WERI-Rb-1 (cell line): ENCODE measurements around the gene ITGAX.

Source experiments
- DNase-seq: peaks from one replicate; pipeline ENCODE4 v3.0.0-alpha.2; 2020
- H3K27ac ChIP-seq: fragments of 250-450 bp; sonication (Bioruptor Pico); 2 replicates; pipeline ENCODE4 v1.5.1; 2020; ENCODE audit warnings: mild to moderate bottlenecking, moderate library complexity
- H3K27me3 ChIP-seq: fragments of 250-450 bp; sonication (Bioruptor Pico); 2 replicates; pipeline ENCODE4 v1.5.1; 2021; ENCODE audit warnings: mild to moderate bottlenecking, low read depth, moderate library complexity; ENCODE audit not compliant: insufficient read depth, severe bottlenecking
- H3K36me3 ChIP-seq: fragments of 250-450 bp; sonication (Bioruptor Pico); 2 replicates; pipeline ENCODE4 v1.5.1; 2020; ENCODE audit warnings: mild to moderate bottlenecking, moderate library complexity
- H3K4me3 ChIP-seq: 2 replicates; pipeline ENCODE4 v1.5.1; 2011; ENCODE audit warnings: low read depth, mild to moderate bottlenecking, control low read depth, low read length
- H3K9me3 ChIP-seq: fragments of 250-450 bp; sonication (Bioruptor Pico); 2 replicates; pipeline ENCODE4 v1.5.1; 2021; ENCODE audit warnings: mild to moderate bottlenecking, moderate library complexity; ENCODE audit not compliant: severe bottlenecking
- TF ChIP-seq, protein P1 (sequence below): IDR thresholded peaks from 2 replicates; pipeline ENCODE4 v1.5.1; 2011; ENCODE audit warnings: low read depth, mild to moderate bottlenecking, control low read depth, inconsistent platforms, low read length

ITGAX gene

DNA sequence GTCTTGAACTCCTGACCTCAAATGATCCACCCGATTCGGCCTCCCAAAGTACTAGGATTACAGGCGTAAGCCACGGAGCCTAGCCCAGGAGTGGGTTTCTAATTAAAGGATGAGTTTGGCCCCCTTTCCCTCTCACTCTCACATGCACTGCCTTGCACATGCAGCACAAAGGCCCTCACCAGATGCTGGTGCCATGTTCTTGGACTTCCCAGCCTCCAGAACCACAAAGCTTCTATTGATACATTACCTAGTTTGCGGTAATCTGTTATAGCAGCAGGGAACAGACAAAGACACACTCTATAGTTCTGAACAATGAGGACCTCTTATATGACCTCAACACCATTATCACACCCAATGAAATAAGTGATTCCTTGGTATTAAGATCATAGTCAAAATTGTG is 20.3 kb downstream of the ITGAX start:
- DNase-seq: no peak
- Histone ChIP-seq H3K27ac (no peak overlapping the region), H3K9me3 (peaks cover 7% of the 10 kb centered on the region), H3K27me3 (peaks cover 48% of the 10 kb centered on the region), H3K4me3 (no peak overlapping the region), H3K36me3 (no peaks in the 10 kb centered on the region)
- TF ChIP-seq, protein P1, sequence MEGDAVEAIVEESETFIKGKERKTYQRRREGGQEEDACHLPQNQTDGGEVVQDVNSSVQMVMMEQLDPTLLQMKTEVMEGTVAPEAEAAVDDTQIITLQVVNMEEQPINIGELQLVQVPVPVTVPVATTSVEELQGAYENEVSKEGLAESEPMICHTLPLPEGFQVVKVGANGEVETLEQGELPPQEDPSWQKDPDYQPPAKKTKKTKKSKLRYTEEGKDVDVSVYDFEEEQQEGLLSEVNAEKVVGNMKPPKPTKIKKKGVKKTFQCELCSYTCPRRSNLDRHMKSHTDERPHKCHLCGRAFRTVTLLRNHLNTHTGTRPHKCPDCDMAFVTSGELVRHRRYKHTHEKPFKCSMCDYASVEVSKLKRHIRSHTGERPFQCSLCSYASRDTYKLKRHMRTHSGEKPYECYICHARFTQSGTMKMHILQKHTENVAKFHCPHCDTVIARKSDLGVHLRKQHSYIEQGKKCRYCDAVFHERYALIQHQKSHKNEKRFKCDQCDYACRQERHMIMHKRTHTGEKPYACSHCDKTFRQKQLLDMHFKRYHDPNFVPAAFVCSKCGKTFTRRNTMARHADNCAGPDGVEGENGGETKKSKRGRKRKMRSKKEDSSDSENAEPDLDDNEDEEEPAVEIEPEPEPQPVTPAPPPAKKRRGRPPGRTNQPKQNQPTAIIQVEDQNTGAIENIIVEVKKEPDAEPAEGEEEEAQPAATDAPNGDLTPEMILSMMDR: no peak

DNA sequence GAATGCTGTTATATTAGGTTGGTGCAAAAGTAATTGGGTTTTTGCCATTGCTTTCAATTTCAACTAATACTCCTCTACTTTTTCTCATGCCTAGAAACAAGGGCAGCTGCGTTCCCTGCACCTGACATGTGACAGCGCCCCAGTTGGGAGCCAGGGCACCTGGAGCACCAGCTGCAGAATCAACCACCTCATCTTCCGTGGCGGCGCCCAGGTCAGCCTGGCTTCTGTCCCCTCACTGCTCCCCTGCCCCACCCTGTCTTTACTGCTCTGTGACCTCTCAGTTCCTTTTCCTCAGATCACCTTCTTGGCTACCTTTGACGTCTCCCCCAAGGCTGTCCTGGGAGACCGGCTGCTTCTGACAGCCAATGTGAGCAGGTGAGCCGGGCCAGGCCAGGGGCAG is 21.7 kb downstream of the ITGAX start:
- Histone ChIP-seq H3K9me3 (peaks cover 7% of the 10 kb centered on the region), H3K27me3 (peaks cover 54% of the 10 kb centered on the region), H3K36me3 (no peaks in the 10 kb centered on the region), H3K4me3 (no peak overlapping the region), H3K27ac (no peak overlapping the region)
- TF ChIP-seq, protein P1: no peak
- DNase-seq: no peak

DNA sequence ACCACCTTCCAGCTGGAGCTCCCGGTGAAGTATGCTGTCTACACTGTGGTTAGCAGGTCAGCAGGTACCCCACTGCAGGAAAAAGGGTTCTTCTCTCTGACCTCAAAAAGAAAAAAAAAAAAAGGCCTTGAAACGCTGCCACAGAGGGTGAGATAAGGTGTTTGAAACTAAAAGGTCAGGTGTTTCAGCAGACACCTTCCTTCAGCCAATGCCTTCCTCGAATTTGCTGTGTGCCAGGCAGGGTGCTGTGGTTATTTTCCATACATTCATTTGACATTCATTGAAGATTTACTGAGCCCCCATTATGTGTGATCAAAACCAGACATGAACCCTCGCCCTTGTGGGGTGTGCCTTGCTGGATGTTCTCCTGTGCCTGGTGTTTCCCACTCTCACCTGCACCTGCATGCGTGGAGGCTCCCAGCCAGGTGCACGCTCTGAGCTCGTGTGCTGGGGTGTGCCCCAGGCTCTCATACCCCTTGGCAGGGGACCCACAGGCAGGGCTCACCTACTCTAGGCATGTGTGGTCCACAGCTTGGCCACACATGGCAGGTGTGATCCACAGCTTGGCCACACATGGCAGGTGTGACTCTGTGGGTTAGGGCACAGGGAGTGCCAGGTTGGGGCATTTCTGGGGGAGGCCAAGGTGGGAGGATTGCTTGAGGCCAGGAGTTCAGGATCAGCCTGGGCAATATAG is 22.4 kb downstream of the ITGAX start:
- Histone ChIP-seq H3K36me3 (no peaks in the 10 kb centered on the region), H3K4me3 (no peak overlapping the region), H3K27ac (no peak overlapping the region), H3K9me3 (peaks cover 7% of the 10 kb centered on the region), H3K27me3 (peaks cover 56% of the 10 kb centered on the region)
- TF ChIP-seq, protein P1: no peak
- DNase-seq: no peak

DNA sequence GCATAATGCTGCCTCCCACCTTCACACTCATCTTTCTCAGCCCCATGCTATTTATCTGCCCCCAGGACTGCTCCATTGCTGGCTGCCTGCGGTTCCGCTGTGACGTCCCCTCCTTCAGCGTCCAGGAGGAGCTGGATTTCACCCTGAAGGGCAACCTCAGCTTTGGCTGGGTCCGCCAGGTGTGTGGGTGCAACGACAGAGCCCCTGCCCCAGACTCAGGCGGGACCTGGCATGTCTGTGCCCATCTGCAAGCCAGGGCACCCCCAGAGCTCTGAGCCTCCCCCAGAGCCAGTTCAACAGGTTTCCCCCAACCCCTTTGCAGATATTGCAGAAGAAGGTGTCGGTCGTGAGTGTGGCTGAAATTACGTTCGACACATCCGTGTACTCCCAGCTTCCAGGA is 25.2 kb downstream of the ITGAX start:
- no peak overlapping the region for H3K4me3 ChIP-seq
- TF ChIP-seq, protein P1: no peak
- H3K36me3 ChIP-seq: no peaks in the 10 kb centered on the region
- no peak for DNase-seq
- peaks cover 49% of the 10 kb centered on the region for H3K27me3 ChIP-seq
- no peak overlapping the region for H3K27ac ChIP-seq
- H3K9me3 ChIP-seq: peaks cover 4% of the 10 kb centered on the region

DNA sequence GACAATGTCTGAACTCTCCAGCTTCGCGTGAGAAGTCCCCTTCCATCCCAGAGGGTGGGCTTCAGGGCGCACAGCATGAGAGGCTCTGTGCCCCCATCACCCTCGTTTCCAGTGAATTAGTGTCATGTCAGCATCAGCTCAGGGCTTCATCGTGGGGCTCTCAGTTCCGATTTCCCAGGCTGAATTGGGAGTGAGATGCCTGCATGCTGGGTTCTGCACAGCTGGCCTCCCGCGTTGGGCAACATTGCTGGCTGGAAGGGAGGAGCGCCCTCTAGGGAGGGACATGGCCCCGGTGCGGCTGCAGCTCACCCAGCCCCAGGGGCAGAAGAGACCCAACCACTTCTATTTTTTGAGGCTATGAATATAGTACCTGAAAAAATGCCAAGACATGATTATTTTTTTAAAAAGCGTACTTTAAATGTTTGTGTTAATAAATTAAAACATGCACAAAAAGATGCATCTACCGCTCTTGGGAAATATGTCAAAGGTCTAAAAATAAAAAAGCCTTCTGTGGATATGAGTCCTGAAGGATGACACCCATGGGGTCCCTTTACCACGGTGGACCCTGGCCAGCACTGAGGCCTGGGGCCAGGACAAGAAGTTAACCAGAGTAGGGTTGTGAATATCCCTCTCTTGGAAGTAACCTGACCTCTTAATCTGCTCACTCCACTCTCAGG is 27.6 kb downstream of the ITGAX start:
- H3K4me3 ChIP-seq: no peak overlapping the region
- no peaks in the 10 kb centered on the region for H3K9me3 ChIP-seq
- TF ChIP-seq, protein P1: peak; percentile 92
- peak; percentile 58 for DNase-seq
- no peak overlapping the region for H3K27ac ChIP-seq
- H3K36me3 ChIP-seq: no peaks in the 10 kb centered on the region
- H3K27me3 ChIP-seq: peaks cover 41% of the 10 kb centered on the region

DNA sequence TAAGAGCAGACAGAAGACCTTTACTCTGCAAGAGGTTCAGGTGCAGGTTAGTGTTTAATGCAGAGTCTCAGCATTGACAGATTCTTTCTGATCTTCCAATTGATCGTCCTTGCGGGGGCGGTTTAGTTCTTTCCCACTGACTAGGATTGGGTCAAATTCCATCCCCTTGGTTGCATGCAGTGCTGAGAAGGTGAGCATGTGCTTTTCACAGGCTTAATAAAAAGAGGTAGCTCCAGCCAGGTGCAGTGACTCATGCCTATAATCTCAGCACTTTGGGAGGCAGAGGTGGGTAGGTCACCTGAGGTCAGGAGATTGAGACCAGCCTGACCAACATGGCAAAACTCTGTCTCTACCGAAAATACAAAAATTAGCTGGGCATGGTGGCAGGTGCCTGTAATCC is 30.7 kb downstream of the ITGAX start:
- no peaks in the 10 kb centered on the region for H3K9me3 ChIP-seq
- H3K4me3 ChIP-seq: no peak overlapping the region
- no peak overlapping the region for H3K27ac ChIP-seq
- peaks cover 33% of the 10 kb centered on the region for H3K27me3 ChIP-seq
- no peak for DNase-seq
- H3K36me3 ChIP-seq: no peaks in the 10 kb centered on the region
- TF ChIP-seq, protein P1: no peak
